ENCODE measurements around the gene DNAH9. TPM values are rescaled to one million over a fixed set of nuclear protein-coding genes. Genes with fewer than 3 reads are reported as not detected.

DNAH9 gene
- total RNA-seq, 1 donor from 2014 or later, result 0.44 TPM

DNA sequence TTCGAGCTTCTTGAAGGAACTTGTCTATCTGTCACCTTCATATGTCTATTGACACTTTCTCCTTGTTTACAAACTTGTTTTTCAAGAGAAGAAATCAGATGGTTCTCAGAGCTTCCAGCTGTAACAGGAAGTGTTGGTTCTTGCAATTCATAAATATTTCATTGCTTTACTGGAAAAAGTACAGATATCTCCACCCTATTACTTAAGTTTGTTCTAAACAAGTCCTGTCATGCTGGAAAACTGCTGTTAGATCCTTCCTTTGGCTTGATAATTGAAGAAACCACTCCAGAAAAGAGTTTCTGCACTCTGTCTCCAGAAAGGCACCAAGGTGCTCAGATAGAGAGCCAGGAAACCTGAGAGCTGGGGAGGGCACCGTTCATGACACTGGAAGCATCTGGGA is 181.6 kb downstream of the DNAH9 start:
- ATAC-seq, result peak; percentile 56

DNA sequence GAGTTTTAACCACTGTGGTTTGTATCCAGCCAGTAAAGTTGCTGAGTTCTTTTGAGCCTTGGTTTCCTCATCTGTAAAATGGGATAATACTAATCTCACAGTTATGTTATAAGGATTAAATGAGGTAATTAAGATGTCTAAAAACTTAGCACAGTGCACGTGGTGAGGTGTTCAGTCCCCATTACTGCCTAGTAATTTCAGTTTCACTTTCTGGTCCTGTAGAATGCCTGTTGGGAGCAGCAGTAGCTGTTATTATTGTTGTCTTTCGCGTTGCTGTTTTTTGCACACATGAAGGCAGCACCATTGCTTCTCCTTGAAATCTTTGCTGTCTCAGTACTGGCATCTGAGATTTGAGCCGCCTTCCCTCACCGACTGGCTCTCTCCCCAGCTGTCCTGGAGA is 182.4 kb downstream of the DNAH9 start:
- no peak for ATAC-seq

DNA sequence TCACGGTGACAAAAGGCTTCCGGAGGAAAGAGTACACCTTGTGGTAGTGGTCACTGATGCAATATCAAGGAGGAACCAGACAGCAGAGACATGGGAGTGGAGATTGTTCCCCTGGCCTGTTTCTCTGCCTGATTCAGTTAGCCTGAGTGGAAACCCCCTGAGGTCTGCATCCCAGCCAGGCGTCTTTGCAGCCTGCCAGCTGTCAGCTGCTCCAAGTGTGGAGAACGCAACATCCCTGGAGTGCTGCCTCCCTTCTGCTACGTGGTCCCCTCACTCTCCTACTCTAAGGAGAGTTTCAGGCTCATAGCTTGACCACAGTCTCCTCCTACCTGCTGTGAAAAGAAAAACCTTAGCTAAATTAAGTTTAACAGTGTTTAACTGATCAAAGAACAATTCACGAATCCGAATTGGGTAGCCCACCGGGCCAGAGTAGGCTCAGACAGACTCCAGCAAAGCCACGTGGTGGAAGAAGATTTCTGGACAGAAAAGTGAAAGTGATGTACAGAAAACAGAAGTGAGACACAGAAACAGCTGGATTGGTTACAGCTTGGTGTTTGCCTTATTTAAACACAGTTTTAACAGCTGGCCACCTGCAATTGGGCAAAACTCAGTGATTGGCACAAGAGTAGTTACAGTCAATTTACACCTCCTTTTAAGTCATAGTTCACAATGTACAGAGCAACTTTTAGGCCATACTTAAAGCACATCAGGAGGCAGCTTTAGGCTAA is 188.6 kb downstream of the DNAH9 start:
- ATAC-seq, result no peak

DNA sequence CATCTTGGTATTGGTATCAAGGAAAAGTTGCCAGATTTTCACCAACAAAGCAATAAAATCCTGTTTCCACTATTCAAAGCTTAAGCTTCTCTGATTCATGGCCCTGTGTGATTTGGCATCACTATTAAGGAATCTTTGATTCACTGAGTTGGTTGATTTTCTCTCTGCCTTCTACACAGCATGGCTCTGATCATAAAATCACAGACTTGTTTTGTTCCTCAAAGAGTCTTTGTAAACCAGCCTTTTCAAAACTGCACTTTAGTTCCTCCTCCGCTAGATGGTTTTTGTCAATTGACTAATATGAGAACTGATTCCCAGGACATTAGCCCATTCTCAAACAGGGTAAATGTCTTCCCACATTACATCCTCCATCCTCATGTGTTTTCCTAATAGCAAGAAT is 197.6 kb downstream of the DNAH9 start:
- ATAC-seq, result no peak

DNA sequence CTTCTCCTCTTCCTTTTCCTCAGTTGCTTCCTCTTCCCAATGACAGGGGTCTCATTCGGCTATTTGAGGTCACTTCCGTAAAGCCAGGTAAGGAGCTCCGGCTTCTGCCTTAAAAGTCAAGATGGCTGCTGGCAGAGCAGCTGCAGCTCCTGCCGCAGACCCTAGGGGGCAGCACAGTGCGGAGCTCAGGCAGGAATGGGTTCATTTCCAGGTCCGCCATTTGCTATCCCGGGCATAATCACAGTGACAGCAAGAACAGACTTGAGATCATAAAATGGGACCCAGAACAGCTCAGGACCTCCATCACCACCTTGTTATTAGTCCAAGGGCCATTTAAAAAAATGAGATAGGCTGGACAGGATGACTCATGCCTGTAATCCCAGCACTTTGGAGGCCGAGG is 199.5 kb downstream of the DNAH9 start:
- no peak for ATAC-seq

DNA sequence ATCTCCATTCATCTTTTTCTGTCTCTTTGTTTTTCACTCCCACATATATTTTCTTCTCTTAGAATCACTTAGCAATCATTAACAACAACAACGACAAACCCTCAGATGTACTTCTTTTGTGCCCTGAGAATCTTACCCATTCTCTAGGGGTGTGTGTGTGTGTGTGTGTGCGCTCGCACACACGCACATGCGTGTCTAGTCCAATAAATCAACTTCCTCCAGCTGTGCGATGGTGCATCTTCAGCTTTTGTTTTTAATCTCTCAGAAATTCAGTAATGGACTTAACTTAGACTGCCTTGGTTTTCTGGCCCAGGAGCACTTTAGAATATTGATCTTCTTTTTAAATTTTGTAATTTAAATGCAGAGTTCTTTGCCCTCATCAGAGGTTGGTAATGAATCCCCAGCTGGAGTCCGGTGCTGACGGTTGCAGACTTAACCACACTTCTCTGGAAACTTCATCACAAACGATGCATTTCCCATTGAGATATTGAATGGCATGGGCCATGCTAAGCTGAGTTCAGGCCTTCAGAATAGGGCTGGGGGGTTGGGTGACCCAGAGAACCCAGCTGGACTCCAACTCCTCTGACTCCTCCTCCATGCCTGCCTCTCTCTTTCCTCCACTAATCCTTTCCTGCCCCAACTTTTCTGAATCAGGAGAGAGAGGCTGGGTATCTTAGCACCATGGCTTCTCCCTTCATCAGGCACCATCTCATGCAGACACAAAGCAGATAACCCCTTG is 205.1 kb downstream of the DNAH9 start:
- no peak for ATAC-seq

DNA sequence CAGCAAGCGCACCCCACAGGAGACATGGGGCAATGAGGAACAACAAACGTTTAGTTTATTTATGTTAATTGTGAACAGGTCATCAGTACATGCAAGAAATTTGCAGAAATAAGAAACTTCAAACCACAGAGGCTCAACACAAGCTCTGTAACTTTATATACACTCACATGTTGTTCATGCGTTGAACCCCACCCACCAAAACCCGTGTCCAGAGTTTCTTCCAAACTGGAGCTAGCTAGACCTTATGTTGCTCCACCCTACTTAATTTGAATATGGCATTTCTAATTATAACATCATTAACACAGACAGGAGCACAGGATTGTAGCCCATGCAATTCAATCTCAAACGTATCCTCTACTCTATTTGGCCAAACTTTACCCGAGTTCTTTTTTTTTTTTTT is 206.9 kb downstream of the DNAH9 start:
- no peak for ATAC-seq

DNA sequence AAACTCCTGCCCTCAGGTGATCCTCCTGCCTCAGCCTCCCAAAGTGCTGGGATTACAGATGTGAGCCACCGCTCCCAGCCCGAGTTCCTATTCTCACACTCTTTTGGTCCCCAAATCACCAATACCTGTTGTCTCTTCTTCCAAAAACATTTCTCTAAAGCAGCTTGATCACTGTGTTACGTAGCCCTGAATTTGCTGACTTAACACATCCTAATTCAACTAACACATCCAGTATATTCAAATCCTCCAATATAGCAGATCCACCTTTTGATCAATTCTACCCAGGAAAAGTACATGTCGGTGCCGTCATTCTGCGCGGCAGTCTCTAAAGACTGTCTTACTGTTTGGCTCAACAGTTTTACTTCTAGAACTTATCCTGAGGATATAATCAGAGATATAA is 207.7 kb downstream of the DNAH9 start:
- ATAC-seq, result no peak

DNA sequence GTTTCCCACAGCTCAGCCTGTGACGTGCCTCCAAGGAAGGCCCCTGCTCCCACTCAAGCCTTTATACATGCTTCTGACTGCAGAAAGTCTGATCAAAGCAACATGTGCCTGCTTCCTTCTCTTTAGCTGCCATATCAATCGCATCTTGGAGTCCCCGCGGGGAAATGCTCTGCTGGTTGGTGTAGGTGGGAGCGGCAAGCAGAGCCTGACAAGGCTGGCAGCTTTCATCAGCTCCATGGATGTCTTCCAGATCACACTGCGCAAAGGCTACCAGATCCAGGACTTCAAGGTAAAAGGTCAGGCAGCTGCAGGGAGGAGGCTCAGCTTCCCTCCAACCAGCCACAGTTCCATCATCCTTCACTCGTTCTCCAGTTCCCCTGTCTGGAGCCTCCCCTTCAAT is 209.3 kb downstream of the DNAH9 start:
- no peak for ATAC-seq

DNA sequence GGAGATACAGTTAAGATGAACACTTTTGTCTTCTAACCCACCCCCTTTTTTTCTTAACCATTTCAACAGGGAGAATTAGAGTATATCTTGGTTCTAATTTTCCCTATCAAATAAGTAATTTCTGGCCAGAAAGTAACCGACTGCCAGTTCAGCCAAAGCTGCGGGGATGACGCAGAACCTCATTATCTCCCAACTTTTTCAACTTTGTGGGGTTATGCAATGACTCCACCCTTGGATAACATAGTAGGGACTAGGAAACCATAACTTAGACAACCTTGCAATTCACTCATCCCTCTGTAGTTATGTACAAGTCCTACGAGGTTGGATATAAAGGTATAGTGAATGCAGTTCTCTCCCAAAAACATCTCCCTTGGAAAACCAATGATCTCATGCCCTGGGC is 215.0 kb downstream of the DNAH9 start:
- ATAC-seq, result no peak

DNA sequence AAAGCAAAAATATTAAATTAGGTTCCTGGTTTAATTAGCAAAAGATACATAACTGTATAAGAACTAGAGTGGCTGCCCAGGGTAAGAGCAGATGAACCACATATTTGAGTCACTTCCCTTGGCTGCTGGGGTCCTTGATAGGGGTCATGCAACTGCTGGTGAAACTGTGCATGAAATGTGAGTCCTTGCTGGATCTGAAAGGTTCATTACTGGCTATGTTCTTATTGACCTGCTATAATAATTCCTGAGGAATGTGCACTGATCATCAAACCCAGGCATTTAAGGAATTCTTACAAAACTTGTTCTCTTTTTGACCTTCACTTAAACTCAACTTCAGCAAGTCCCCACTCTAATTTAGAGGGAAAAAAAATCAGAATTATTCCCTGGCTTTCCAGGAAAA is 215.6 kb downstream of the DNAH9 start:
- ATAC-seq, result no peak

DNA sequence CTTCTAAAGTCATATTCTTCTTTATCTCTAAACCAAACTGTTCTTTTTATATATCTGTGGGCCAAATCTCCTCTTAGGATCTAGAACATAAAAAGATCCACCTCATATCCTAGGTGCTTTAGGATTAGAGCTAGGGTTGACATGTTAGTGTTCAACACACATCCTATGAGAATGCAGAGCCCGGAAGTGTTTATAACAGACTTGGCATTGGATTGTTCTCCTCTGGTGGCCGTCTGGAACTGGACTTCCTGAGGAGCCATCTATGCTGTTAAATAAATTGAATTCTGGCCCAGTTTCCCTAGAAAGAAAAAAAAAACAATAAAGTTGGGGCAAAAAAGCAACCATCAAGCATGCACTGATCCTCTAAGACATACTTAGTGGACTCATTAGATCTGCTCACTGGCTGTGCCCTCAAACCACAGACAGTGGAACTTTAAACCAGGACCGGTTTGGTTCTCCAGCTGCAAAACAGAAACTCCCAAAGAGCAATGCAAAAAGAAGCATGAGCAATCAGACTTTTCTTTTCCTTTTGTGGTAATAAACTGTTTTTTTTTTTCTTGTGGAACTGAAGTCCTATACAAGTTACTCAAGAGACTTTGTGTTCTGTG is 216.5 kb downstream of the DNAH9 start:
- ATAC-seq, result no peak

DNA sequence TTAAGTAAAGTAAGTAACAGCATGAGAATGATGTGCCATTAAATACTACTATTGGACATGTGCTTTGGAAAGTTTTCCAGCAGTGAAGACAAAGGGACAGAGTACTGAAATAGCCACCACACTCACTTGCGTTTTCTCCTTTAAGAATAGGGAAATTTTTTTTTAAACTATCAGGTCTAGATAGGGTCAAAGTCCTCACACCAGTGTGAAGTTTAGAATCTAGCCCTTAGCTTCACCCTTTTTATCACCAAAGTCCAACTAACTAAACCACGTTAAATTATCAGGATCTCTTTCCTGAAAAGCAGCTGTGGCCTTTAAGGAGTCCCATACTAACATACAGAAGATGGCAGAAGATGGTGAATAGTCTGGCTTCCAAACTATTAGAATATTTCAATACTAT is 218.1 kb downstream of the DNAH9 start:
- ATAC-seq, result no peak

DNA sequence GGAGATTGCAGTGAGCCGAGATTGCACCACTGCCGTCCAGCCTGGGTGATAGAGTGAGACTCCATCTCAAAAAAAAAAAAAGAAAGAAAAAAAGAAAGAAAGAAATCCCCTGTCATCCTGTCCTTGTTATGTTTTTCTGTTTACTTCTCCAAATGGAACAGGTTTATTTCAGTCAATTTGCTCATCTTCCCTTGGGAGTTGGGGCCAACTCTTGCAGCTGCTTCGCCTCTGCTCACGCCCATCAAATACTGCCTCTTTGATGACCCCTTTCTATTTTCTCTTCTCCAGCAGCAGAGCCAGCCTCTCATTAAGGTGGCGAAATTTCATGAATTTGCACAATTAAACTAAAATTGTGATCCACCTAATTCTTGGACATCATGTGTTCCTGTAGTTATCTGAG is 225.6 kb downstream of the DNAH9 start:
- no peak for ATAC-seq

DNA sequence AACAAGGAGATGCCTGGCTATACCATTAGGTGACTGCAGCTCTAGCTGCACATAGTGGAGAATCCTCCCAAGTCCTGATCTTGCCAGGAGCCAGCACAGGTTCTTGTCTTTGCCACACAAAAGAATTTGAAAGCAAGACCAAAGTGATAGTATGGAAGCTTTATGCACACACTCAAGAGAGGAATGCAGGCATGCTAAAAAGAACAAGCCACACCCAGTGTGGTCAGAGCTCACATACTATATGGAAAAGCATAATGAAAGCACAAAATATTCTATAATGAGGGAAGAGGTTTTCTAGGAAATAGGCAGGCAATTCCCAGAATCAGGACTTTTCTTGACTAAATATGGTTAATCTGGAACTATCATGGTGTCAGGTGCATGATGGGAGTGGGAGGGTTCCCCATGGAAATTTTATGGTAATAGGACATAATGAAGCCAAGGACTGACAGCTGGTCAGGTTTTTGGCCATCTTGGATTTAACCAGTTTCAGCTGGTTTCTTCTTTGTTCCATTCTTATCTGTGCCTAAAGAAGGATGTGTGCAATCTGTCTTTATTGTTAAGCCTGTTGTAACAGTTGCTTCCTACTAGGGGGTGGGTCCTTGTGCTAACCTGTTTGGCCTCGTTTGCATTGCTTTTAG is 227.4 kb downstream of the DNAH9 start:
- ATAC-seq, result no peak

DNA sequence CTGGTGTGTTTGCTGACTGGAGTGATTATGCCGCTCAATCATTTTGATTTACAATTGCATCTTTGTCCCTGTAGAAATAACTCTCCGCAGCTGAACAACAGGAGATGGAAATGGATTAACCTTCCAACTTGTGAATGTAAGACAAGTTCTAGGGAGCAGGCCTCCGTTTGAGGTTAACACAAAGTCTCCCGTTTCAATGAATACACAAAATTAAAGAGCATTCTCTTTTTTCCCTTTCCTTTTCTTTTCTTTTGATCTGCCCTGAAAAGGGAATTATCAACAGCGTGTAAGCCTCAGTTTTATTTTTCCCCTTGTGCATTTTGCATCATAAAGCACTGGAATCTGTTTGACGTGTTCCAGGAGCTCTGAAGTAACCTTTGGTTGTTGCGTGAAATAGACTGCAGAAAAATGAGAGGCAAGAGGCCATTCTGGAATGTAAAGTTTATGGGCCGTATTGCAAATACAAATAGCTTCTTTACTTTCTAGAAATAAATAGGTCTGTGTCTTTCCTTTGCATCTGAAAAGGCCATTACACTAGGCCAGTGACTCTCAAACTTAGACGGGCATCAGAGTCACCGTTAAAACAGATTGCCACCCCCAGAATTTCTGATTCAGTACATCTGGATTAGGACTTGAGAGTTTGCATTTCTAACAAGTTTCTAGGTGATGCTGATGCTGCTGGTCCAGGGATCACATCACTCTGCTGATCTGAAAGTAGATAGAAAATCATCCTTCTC is 234.3 kb downstream of the DNAH9 start:
- no peak for ATAC-seq

DNA sequence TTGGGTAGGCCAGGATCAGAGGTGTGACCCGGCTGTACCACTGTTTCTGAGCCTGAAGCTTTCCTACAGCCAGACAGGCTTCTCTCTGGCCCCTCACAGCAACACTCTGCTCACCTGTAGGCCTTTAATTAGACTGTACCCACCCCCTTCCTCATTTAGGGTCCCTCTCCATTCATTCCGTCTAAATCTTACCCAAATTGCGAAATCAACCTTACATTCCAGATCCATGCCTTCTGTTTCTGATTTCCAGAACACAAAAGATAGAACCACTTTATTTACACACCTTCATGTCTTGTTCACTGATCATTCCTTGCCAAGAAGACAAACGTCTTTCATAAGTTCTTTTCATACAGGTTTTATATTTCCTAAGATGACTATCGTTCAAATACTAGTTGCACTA is 238.2 kb downstream of the DNAH9 start:
- no peak for ATAC-seq

DNA sequence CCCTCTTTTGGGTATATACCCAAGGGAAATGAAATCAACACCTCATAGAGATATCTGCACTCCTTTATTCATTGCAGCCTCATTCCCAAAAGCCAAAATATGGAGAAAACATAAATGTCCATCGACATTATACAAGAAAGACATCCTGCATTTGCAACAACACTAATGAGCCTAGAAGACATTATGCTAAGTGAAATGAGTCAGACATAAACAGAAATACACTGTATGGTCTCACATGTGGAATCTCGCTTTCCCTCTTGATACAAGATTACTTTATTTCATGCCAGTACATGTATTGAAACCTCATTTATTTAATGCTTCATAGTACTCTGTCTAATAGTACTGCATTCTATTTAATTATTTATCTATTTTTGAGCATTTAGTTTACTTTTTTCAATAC is 241.8 kb downstream of the DNAH9 start:
- peak; percentile 64 for ATAC-seq

DNA sequence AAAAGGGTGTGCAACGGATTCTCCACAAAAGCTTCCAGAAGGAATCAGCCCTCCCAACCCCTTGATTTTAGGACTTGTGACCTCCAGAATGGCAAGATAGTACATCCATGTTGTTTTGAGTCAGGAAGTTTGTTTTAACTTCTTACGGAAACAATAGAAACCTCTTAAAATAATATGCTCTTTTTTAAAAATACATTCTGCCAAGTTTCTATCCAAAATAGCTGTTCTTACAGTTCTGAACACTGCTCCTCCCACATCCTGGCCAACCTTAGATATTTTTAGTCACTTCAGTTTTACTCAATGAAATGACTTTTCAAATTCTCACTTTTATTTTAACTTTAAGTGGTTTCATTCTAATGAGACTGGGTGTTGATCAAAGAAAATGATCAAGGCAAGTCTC is 242.6 kb downstream of the DNAH9 start:
- ATAC-seq, result no peak

DNA sequence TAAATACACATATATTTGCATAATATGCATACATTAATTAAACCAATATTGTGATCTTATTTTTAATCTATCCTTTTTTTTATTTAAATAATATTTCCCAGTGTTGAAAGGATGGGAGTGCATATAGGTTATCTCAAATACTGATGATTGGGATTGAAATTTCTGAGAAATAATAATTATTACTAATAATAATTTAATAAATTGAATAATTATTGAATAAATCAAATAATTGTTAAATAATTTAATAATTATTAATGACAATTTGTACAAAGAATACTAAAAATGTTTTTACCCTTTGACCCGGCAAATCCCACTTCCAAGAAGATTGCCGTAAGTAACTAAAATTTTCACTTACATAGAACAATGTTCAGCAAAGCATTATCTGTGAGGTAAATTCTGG is 250.1 kb downstream of the DNAH9 start:
- ATAC-seq, result no peak

DNA sequence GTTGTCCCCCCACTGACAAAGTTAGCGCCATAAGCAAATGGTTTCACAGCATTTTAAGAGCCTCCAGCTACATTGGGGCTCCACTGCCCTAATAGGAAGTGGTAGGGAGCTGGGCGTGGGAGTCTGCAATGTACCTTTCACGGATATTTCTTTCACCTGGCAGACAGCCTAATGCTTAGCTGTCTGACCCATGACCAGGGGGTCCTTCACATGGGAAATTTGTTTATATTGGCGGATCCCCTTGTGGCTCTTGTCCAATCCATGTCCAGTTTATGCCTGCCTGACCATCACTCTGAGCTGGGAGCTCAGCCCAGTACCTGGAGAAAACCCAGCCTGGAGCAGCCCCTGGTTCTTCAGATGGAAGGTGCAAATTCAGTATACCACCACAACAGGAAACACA is 254.0 kb downstream of the DNAH9 start:
- no peak for ATAC-seq

DNA sequence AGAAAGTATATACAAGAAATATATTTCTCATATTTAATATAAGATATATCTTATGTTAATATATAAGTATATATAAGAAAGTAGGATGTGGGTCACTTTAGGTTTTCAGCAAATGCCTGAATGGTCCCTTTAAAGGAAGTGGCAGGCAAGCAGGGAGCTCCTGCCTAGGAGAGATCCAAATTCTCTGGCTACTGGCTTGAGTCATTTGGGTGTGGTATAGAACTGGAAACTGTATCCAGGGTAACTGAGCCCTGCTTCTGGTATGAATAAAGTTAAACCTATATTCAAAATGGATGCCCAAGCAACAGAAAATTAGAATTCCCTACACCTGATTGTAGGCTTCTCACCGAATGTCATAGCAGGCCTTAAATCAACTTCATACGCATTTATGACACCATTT is 254.6 kb downstream of the DNAH9 start:
- ATAC-seq, result peak; percentile 94

All from esophagus mucosa (tissue), 1 donor.